PC-3 (cell line): ENCODE results near the gene SCNN1B. TPM values are rescaled to one million over a fixed set of nuclear protein-coding genes. Genes with fewer than 3 reads are reported as not detected.

ENCODE experiments used
- ATAC-seq: fragments of 200-7000 bp; cut with Tn5 transposase; 2 replicates; pipeline ENCODE4 v1.9.1; 2020; ENCODE audit warnings: mild to moderate bottlenecking, moderate library complexity
- BruUV-seq: library from RNA; stranded (reverse); fragments of 400-500 nt; replicated peaks from 2 replicates; lab custom pipeline; 2021; lab: Mats Ljungman, UMichigan
- CTCF ChIA-PET: fragments of 300-600 bp; sonication (Branson Sonifier 250); formaldehyde crosslinking; loops from one replicate; lab custom pipeline; 2022; ENCODE audit warnings: antibody characterized with exemption; lab: Charles Lee
- POLR2A ChIA-PET: fragments of 300-600 bp; sonication (Branson Sonifier 250); formaldehyde crosslinking; loops from one replicate; lab custom pipeline; 2022; ENCODE audit warnings: antibody characterized with exemption; ENCODE audit not compliant: unreplicated experiment; lab: Charles Lee
- DNase-seq: peaks from one replicate; pipeline ENCODE4 v3.0.0-alpha.2; 2015
- H2AFZ ChIP-seq: fragments of 300-600 bp; sonication (generic); 2 replicates; pipeline ENCODE4 v1.6.0; 2016; ENCODE audit warnings: antibody characterized with exemption, low read length
- H3F3A ChIP-seq: fragments of 300-600 bp; sonication (generic); one replicate; pipeline ENCODE4 v1.6.0; 2017; ENCODE audit warnings: antibody characterized with exemption, low read length, control low read depth, mild to moderate bottlenecking; ENCODE audit not compliant: unreplicated experiment
- H3K27ac ChIP-seq: fragments of 300-600 bp; sonication (generic); 2 replicates; pipeline ENCODE4 v1.5.1; 2016; ENCODE audit warnings: mild to moderate bottlenecking, low read length
- H3K27me3 ChIP-seq: fragments of 300-600 bp; sonication (generic); 2 replicates; pipeline ENCODE4 v1.6.1; 2016; ENCODE audit warnings: low read length, mixed read lengths
- H3K36me3 ChIP-seq: fragments of 300-600 bp; sonication (generic); 2 replicates; pipeline ENCODE4 v1.6.1; 2016; ENCODE audit warnings: low read depth, mixed run types, low read length, mixed read lengths
- H3K4me1 ChIP-seq: fragments of 300-600 bp; sonication (generic); 2 replicates; pipeline ENCODE4 v1.5.1; 2016; ENCODE audit warnings: low read length; ENCODE audit not compliant: insufficient read depth
- H3K4me2 ChIP-seq: fragments of 300-600 bp; sonication (generic); 2 replicates; pipeline ENCODE4 v1.6.0; 2016; ENCODE audit warnings: low read length
- H3K4me3 ChIP-seq: fragments of 300-600 bp; sonication (generic); 2 replicates; pipeline ENCODE4 v1.5.1; 2016; ENCODE audit warnings: mild to moderate bottlenecking, low read length, mixed read lengths
- H3K79me2 ChIP-seq: fragments of 300-600 bp; sonication (generic); 2 replicates; pipeline ENCODE4 v1.6.1; 2017; ENCODE audit warnings: low read length, mixed read lengths
- H3K9ac ChIP-seq: fragments of 300-600 bp; sonication (generic); 2 replicates; pipeline ENCODE4 v1.6.0; 2016; ENCODE audit warnings: mild to moderate bottlenecking, low read length
- H3K9me2 ChIP-seq: fragments of 300-600 bp; sonication (generic); replicated peaks from 2 replicates; pipeline ENCODE4 v1.6.1; 2016; ENCODE audit warnings: mixed run types, low read length, mixed read lengths
- H3K9me3 ChIP-seq: fragments of 300-600 bp; sonication (generic); 2 replicates; pipeline ENCODE4 v1.6.1; 2016; ENCODE audit warnings: low read length, mixed read lengths
- H4K20me1 ChIP-seq: fragments of 300-600 bp; sonication (generic); 2 replicates; pipeline ENCODE4 v1.6.1; 2016; ENCODE audit warnings: low read length, mixed read lengths
- EZH2 ChIP-seq: fragments of 300-600 bp; sonication (generic); IDR thresholded peaks from one replicate; pipeline ENCODE4 v1.6.1; 2017; ENCODE audit warnings: antibody characterized with exemption, mild to moderate bottlenecking, low read length; ENCODE audit not compliant: unreplicated experiment
- EZH2phosphoT487 ChIP-seq: fragments of 300-600 bp; sonication (generic); IDR thresholded peaks from 2 replicates; pipeline ENCODE4 v1.6.1; 2018; ENCODE audit warnings: mild to moderate bottlenecking, antibody characterized with exemption, low read length, borderline replicate concordance
- intact Hi-C: fragments of 100-400 bp; cut with micrococcal nuclease; formaldehyde crosslinking; loops from 2 replicates; pipeline ENCODE4 v1.9.0; 2023
- total RNA-seq: library from RNA; depleted of rRNA; stranded (reverse); fragments of >200 nt; gene quantifications from 2 replicates; pipeline ENCODE4 v1.2.3, GENCODE V29; 2014
- TF ChIP-seq, protein P1 (sequence below): fragments of 300-600 bp; sonication (generic); conservative IDR thresholded peaks from 2 replicates; pipeline ENCODE4 v1.5.1; 2017; ENCODE audit warnings: antibody characterized with exemption, low read depth, mild to moderate bottlenecking, low read length

The SCNN1B gene
- total RNA-seq, 1 experiment from 2014 or later: 4.1 TPM

GRCh38 chr16:23382279-23382678 lies 80.2 kb downstream of the SCNN1B start:
- no peaks in the 10 kb centered on the region for H3K79me2 ChIP-seq
- no peaks in the 10 kb centered on the region for H3K9me3 ChIP-seq
- no peaks in the 10 kb centered on the region for H3K9me2 ChIP-seq
- no peaks in the 10 kb centered on the region for H3K36me3 ChIP-seq
- ATAC-seq (no peak), DNase-seq (no peak)
- H3F3A ChIP-seq: no peaks in the 10 kb centered on the region
- POLR2A ChIA-PET: no interaction called here
- no TSS peak for BruUV-seq
- H3K4me2 ChIP-seq: no peak overlapping the region
- no peak overlapping the region for H3K9ac ChIP-seq
- TF ChIP-seq, protein P1, sequence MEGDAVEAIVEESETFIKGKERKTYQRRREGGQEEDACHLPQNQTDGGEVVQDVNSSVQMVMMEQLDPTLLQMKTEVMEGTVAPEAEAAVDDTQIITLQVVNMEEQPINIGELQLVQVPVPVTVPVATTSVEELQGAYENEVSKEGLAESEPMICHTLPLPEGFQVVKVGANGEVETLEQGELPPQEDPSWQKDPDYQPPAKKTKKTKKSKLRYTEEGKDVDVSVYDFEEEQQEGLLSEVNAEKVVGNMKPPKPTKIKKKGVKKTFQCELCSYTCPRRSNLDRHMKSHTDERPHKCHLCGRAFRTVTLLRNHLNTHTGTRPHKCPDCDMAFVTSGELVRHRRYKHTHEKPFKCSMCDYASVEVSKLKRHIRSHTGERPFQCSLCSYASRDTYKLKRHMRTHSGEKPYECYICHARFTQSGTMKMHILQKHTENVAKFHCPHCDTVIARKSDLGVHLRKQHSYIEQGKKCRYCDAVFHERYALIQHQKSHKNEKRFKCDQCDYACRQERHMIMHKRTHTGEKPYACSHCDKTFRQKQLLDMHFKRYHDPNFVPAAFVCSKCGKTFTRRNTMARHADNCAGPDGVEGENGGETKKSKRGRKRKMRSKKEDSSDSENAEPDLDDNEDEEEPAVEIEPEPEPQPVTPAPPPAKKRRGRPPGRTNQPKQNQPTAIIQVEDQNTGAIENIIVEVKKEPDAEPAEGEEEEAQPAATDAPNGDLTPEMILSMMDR: no peak
- TF ChIP-seq EZH2phosphoT487: no peak
- TF ChIP-seq EZH2: no peak
- intact Hi-C loops: no loop called here
- H3K4me1 ChIP-seq: no peaks in the 10 kb centered on the region
- CTCF ChIA-PET: no interaction called here
- no peak overlapping the region for H3K4me3 ChIP-seq
- no peaks in the 10 kb centered on the region for H4K20me1 ChIP-seq
- no peak overlapping the region for H3K27ac ChIP-seq
- no peak overlapping the region for H2AFZ ChIP-seq
- H3K27me3 ChIP-seq: no peaks in the 10 kb centered on the region

GRCh38 chr16:23383881-23384280 lies 81.8 kb downstream of the SCNN1B start:
- Histone ChIP-seq H3K36me3 (no peaks in the 10 kb centered on the region; the same call in 1 of the 2 replicates), H2AFZ (no peak overlapping the region), H3K27me3 (no peaks in the 10 kb centered on the region), H3K27ac (no peak overlapping the region), H3K79me2 (no peaks in the 10 kb centered on the region), H3K9me3 (no peaks in the 10 kb centered on the region), H3K9ac (no peak overlapping the region), H3K4me3 (no peak overlapping the region), H3F3A (no peaks in the 10 kb centered on the region), H4K20me1 (no peaks in the 10 kb centered on the region), H3K4me2 (no peak overlapping the region), H3K9me2 (no peaks in the 10 kb centered on the region), H3K4me1 (no peaks in the 10 kb centered on the region)
- intact Hi-C loops: no loop called here
- POLR2A ChIA-PET: no interaction called here
- ATAC-seq: no peak
- no TSS peak for BruUV-seq
- TF ChIP-seq, protein P1: no peak
- no peak for TF ChIP-seq EZH2
- CTCF ChIA-PET: no interaction called here
- no peak for DNase-seq

DNA sequence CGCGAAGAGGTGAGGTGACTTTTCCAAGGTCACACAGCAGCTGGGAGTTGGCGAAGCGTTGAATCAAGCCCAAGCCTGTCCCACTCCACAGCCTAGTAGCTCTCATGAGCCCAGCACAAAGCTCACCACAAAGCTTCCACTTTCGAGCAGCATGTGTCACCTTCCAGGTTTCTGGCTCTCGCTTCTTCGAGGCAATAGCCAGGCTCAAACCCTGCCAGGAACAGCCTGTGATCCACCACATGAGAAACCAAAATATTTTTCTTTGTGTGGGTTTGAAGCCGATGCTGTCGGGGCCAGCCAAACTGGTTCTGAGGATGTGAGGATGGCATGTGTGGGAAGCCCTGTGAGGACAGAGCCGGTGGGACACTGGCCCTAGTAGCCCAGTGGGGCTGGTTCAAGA lies 82.8 kb downstream of the SCNN1B start:
- Histone ChIP-seq H2AFZ (no peak overlapping the region), H3F3A (no peaks in the 10 kb centered on the region), H3K4me2 (no peak overlapping the region), H3K4me3 (no peak overlapping the region), H3K9me3 (no peaks in the 10 kb centered on the region), H3K79me2 (no peaks in the 10 kb centered on the region), H3K27me3 (no peaks in the 10 kb centered on the region), H3K27ac (no peak overlapping the region), H3K4me1 (no peaks in the 10 kb centered on the region), H4K20me1 (no peaks in the 10 kb centered on the region), H3K36me3 (no peaks in the 10 kb centered on the region; the same call in 1 of the 2 replicates), H3K9ac (no peak overlapping the region), H3K9me2 (no peaks in the 10 kb centered on the region)
- TF ChIP-seq EZH2phosphoT487 (no peak), EZH2 (no peak)
- TF ChIP-seq, protein P1: no peak
- ATAC-seq (no peak), DNase-seq (no peak)
- POLR2A ChIA-PET: no interaction called here
- CTCF ChIA-PET: no interaction called here
- intact Hi-C loops: no loop called here
- BruUV-seq: no TSS peak
